NK-92 (cell line): Measurements from ENCODE around the gene LIMS1.

Experiments
- DNase-seq: peaks from one replicate; lab custom pipeline; 2025; ENCODE audit not compliant: unreplicated experiment; lab: John Stamatoyannopoulos, UW

Gene LIMS1

GRCh38 chr2:108613261-108614042 lies 79.2 kb downstream of the LIMS1 start:
- no peak for DNase-seq

- no peak for DNase-seq
Measured at GRCh38 chr2:108614043-108614545, 79.8 kb downstream of the LIMS1 start.

- no peak for DNase-seq
Measured at GRCh38 chr2:108614659-108615058, 80.4 kb downstream of the LIMS1 start.

- no peak for DNase-seq
Measured at GRCh38 chr2:108615480-108616090, 81.3 kb downstream of the LIMS1 start.

- DNase-seq: no peak
Measured at GRCh38 chr2:108616318-108616717, 82.0 kb downstream of the LIMS1 start.

- no peak for DNase-seq
Measured at GRCh38 chr2:108616751-108617161, 82.5 kb downstream of the LIMS1 start.

- DNase-seq: no peak
Measured at GRCh38 chr2:108617617-108618016, 83.3 kb downstream of the LIMS1 start.

GRCh38 chr2:108619925-108620620 lies 85.8 kb downstream of the LIMS1 start:
- DNase-seq: no peak

- no peak for DNase-seq
Measured at GRCh38 chr2:108620656-108621055, 86.4 kb downstream of the LIMS1 start.

- DNase-seq: no peak
Measured at GRCh38 chr2:108621087-108621559, 86.9 kb downstream of the LIMS1 start.

GRCh38 chr2:108621687-108622681 lies 87.7 kb downstream of the LIMS1 start:
- no peak for DNase-seq

- DNase-seq: no peak
Measured at GRCh38 chr2:108623616-108624015, 89.3 kb downstream of the LIMS1 start.

GRCh38 chr2:108625186-108625827 lies 91.0 kb downstream of the LIMS1 start:
- DNase-seq: no peak

- no peak for DNase-seq
Measured at GRCh38 chr2:108625828-108626195, 91.5 kb downstream of the LIMS1 start.

- DNase-seq: no peak
Measured at GRCh38 chr2:108626995-108627394, 92.7 kb downstream of the LIMS1 start.

- no peak for DNase-seq
Measured at GRCh38 chr2:108627911-108628567, 93.8 kb downstream of the LIMS1 start.

GRCh38 chr2:108628936-108629335 lies 94.7 kb downstream of the LIMS1 start:
- DNase-seq: no peak

- DNase-seq: no peak
Measured at GRCh38 chr2:108629417-108629816, 95.1 kb downstream of the LIMS1 start.

GRCh38 chr2:108630567-108631405 lies 96.5 kb downstream of the LIMS1 start:
- no peak for DNase-seq
